Amniotic stem cell (primary cell): ENCODE results near the gene KCTD17.

Source experiments
- DNase-seq: peaks from one replicate; lab custom pipeline; 2025; lab: John Stamatoyannopoulos, UW

KCTD17 gene

DNA sequence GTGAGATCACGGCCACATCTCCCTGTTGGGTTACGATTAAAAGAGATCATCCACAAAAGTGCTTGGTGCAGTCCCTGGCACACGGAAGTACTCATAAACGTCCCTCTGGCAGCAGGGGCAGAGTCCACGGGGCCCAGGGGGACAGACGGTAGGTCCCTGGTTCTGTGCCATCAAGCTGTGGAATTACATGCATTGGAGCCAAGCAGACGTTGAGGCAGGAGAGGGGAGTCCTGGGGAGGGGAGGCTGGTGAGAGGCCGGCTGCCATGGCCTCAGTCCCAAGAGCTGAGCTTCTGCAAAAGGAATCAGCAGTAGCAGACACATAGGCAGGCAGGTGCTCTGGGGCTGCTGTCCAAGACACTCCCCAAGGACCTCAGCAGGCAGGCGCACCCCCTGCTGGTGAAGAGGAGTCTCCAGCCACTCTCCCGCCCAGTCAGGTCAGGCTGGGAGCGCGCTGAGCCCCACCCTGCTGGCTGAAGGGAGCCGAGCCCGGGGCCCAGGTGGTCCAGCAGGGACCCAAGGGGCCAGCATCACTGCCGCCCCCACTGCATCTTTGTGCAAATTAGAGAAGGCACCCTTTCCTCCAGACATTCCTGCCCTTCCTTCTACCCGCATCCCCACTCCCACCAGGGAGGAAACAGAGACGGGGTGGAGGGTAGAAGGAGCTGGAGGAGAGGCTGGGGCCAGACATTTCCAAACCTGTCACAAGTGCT, 7.6 kb upstream of the KCTD17 start:
- no peak for DNase-seq

DNA sequence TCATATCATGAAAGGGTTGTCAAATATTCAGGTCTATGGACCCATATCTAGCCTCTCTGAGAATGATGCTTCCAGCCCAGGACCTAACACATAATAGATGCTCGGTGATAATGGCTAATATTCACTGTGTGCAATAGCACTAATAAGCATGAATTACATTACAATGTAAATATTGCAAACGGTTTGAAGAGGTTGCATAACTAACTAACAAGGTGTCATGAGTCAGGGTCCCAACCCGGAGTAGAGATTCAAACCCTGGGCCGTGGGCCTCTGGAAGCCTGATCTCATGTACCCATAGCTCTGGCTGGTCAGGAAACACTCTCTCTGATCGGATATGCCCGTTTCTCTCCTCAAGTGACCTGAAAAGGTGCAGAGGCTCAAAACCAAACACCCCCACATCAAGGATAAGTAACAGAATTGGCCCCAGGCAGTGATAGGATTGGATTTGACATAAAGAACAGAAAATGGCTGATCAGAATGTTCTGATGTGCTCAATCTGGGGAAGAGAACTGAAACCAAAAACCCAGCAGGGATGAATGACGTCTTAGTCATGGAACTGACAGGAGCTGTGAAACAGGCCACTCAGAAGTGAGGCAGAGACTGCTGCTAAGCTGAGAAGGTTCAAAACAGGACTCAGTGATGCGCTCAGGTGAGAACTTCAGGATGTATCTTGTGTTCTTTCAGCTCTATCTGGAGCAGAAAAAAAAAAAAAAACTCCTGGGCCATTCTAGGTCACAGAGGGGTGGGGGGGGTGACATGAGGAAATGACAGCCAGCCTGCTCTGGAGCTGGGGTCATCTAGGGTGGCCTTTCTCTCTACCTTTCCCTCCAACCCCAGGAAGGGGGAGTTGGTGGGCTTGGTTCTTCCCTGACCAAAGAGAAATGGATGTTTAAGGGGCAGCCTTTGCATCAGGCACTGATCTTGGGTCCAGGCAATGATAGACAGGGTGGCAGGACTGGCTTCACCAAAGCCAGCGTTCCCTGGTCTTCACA, 6.6 kb upstream of the KCTD17 start:
- DNase-seq: no peak

DNA sequence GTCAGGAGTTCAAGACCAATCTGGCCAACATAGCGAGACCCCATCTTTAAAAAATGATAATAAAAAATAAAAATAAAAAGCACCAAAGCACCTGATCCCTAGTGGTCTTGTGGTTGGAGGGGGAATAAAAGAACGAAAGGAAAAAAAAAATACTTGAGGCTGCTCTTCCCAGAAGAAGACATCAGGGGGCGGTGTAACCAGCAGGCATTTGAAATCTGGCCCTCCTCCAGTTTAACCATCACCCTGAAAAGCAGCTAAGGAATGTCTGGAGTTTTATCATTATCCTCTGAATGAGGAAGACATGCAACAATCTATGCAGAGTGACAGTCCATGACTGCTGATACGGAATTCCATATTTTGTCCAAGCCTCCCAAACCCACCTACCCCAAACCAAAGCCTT, 5.6 kb upstream of the KCTD17 start:
- peak; percentile 30 for DNase-seq

DNA sequence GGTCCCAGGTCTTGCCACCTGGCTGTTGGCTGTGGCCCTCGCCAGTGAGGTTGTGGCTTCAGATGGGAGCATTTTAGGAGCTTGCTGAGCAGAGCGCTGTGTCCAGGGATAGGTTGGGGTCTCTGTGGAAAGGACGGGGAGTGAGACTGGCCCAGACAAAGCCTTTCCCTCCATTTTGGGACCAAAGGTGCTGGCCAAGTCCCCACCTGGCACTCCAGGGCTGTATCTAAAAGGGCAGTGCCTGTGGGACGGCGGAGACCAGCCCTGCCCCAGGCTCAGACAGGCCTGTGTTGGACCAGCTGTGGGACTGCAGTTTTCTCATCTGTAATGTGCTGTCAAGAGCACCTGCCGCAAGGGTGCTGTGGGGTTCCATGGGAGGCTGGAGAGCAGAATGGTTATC, 5.0 kb upstream of the KCTD17 start:
- no peak for DNase-seq

GRCh38 chr22:37047006-37047405, 4.5 kb upstream of the KCTD17 start:
- DNase-seq: no peak

GRCh38 chr22:37048133-37048532, 3.4 kb upstream of the KCTD17 start:
- no peak for DNase-seq

DNA sequence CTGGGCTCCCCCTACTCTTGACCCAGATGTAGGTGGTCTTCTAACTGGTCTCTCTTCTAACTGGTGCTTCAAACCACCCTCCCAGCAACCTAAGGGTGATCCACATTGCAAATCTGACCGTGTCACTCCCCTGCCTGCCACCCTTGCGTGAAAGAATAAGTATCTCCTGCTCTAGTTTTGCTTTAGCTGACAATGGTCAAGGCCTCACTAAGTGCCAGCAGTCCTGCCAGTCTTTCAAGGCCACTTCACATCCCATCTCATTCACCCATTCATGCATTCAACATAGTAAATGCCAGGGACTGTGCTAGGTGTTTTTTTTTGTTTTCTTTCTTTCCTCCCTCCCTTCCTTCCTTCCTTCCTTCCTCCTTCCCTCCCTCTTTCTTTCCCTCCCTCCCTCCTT, 2.3 kb upstream of the KCTD17 start:
- no peak for DNase-seq

GRCh38 chr22:37050913-37051312, 629 bp upstream of the KCTD17 start:
- DNase-seq: no peak

- DNase-seq: no peak
These were observed 1.1 kb downstream of the KCTD17 start for GRCh38 chr22:37052386-37053309.

- no peak for DNase-seq
These were observed 1.9 kb downstream of the KCTD17 start for GRCh38 chr22:37053310-37054055.

DNA sequence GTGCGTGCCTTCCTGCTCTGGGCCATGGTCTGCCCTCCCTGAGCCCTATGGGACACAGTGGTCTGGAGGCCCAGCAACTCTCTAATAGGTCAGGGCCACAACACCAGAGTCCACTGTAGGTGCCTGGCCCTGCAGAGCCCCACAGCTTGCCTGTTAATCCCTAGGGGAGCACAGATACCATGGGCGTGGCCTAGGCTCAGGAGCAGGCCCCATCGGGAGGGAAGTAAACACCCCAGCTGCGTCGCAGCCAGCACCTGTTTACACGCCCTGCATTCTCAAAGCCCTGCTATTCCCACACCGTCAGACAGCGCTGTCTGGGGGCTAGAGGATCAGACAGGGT, 2.5 kb downstream of the KCTD17 start:
- no peak for DNase-seq

DNA sequence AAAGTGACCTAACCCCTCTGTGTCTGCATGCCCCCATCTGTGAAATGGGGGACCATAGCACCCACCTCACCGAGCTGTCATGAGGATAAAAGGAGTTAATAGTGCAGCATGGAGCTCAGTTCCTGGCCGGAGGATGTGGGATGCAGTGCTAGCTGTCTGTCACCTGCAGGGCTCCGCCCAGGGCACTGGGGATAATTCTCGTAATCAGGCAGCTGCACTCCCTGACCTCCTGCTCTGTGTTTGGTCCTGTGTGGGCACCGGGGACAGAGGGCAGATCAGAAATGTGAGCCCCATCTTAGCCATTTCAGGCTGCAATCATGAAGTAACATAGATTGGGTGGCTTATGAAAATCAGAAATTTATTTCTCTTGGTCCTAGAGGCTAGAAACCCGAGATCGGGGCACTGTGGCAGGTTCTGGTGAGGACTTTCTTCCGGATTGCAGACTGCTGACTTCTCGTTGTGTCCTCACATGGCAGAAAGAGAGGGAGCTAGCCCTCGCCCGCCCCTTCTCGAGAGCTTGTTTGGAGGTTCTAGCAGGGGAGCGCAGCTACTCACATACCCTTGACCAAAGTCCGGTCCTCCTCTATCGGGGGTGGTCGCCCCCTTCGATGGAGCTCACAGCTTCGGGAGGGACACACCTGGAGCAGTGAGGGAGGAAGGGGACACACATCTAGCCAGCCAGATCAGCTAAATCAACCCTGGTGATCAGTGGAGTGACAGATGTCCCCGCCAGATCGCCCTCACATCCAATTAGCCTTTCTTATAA, 3.2 kb downstream of the KCTD17 start:
- DNase-seq: no peak

DNA sequence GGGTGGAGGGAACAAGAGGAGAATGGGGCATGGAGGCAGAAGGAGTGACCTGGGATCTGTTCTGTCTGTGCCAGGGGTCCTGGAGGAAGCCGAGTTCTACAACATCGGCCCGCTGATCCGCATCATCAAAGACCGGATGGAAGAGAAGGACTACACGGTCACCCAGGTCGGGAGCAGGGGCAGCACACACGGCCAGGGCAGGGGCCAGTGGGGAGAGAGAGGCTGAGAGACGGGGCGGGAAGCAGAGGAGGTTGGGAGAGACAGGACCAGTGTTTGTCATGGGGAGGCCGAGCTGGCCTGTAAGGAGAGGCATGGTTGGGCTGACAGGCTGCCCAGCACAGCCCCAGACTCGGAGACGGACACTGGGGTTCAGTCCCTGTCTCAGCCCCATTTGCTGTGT, 4.7 kb downstream of the KCTD17 start:
- DNase-seq: no peak

DNA sequence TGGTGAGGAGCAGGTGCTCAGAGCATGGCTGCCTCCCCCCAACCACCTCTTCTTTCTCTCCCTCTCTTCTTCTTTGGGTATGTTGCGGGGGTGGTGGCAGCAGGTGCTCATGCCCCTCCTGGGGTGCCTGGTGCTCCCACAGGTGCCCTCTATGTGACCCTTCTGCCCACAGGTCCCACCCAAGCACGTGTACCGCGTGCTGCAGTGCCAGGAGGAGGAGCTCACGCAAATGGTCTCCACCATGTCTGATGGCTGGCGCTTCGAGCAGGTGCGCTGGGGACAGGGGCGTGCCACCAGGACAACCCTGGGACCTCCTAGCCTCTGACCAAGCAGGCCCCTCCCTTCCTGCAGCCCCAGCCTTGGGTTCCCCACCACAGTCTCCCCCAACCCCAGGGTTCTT, 5.7 kb downstream of the KCTD17 start:
- DNase-seq: no peak

DNA sequence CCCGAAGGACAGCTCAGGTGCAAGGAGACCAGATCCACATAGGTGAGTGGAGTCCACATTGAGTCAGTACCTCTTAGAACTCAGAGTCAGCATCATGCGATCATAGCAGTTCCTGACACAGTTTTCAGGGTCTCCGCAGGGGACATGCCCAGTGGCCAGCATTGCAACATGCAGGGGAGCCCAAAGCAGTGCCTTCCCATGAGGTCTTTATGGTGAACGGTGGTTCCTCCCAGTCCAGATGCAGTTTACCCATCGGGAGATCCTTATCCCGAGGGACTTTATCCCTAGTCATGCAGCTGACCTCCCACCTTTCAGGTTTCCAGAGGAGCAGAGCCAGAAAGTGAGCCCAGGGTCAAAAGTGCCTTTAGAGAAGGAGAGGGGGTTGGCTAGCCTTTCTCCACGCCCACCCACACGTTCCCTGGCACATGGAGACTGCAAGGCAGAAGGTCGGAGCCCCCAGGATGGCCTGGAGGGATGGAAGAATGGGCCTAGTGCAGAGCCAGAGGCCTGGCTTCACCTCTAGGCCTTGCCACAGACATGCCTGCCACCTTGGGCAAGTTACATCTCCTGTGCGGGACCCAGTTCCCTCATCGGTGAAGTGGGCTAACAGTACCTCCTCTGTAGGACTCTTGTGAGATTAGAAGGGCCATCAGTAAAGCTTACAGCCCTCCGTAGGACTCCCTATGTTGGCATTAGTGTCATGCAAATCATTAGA, 6.4 kb downstream of the KCTD17 start:
- no peak for DNase-seq

- DNase-seq: no peak
These were observed 7.6 kb downstream of the KCTD17 start for GRCh38 chr22:37058917-37059701.

DNA sequence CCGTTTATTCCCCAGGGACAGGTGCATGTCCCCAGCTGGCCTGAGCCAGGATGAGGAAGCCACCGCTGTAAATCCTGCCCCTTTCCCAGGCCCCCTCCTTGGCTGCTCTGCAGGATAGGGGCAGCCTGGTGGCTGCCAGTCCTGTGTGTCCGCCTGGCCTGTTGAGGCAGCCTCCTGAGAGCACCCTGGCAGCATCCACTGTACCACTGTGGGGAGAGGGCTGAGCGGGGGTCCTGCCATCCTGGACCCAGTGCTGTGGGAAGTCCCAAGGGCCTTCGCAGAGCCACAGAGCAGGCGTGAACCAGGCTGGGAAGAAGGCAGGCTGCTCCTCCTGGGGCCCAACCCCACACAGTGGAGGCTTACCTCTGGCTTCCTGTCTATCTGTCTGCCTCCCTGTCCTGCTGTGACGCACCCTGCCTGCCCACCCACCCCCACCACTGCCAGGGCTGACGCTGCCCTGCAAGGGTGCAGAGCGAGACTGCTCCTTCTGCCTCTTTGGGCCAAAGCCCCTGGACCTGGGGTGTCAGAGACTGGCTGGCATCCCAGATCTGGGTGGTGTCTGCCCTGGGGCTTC, 8.4 kb downstream of the KCTD17 start:
- DNase-seq: no peak

DNA sequence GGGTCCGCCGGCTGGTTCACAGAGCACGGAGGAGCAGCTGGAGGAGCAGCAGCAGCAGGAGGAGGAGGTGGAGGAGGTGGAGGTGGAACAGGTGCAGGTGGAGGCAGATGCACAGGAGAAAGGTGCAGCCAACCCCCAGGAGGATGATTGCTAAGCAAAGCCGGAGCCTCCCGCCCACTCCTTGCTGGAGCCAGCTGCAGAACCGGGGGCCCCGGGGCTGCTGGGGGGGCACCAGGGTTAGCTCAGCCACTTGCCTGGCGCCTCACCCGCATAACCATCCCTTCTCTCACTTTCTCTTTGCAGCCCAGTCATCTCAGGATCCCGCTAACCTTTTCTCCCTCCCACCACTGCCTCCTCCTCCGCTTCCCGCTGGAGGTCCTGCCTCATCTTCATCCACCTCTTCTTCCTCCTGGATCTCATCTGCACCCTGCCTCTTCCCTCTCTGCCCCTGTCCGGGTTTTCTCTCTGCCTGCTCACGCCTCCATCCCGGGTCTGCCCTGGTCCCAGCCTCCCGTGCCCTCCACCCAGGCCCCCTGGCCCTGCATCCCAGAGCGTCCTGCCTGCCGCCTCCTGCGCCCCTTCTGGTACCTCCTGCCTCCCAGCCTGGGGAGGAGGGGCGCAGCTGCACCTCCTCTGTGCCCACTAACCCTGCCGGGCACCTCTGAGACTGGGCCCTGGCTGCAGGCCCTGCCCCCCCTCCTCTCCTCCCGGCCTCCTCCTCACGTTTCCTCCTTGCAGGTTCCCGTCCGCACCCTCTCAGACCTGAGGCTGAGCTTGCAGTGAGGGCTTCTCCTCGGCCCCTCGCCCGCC, 9.5 kb downstream of the KCTD17 start:
- DNase-seq: no peak
